Breast epithelium (tissue), 4 donors: Measurements from ENCODE around the gene MAGED2. TPM values are rescaled to one million over a fixed set of nuclear protein-coding genes. Genes with fewer than 3 reads are reported as not detected.

Source experiments
- DNase-seq, 2 donors: peaks; one replicate each; pipeline ENCODE4 v3.0.0-alpha.2; 2019; ENCODE audit warnings: low spot score in 2 of 2
- H3K27ac ChIP-seq, 2 donors: fragments of 200-600 bp; sonication (generic) in 1 of 2; one replicate each; pipeline ENCODE4 v1.5.1; 2016 to 2019; ENCODE audit warnings: mild to moderate bottlenecking in 1 of 2
- H3K27me3 ChIP-seq, 2 donors: fragments of 200-600 bp; sonication (generic) in 1 of 2; one replicate each; pipeline versions ENCODE4 v1.5.1 to v1.6.0; 2017 to 2019; ENCODE audit warnings: control low read depth in 1 of 2, mild to moderate bottlenecking in 1 of 2
- H3K36me3 ChIP-seq: fragments of 200-600 bp; one replicate; pipeline ENCODE4 v1.5.1; 2019
- H3K4me1 ChIP-seq, 2 donors: fragments of 200-600 bp; sonication (generic); one replicate each; pipeline ENCODE4 v1.5.1; 2016 to 2019; ENCODE audit warnings: control low read depth in 1 of 2
- H3K4me3 ChIP-seq, 3 donors: fragments of 200-600 bp; sonication (generic); 1 replicate in 2 of 3; 2 replicates in 1 of 3; pipeline ENCODE4 v1.5.1; 2016 to 2019; ENCODE audit warnings: mild to moderate bottlenecking in 3 of 3, moderate library complexity in 2 of 3
- H3K9me3 ChIP-seq, 2 donors: fragments of 200-600 bp; sonication (generic) in 1 of 2; one replicate each; pipeline ENCODE4 v1.5.1; 2016 to 2019; ENCODE audit warnings: control low read depth in 1 of 2
- POLR2A ChIP-seq: fragments of 450-650 bp; IDR thresholded peaks from one replicate; pipeline ENCODE4 v1.6.1; 2016; ENCODE audit warnings: antibody characterized with exemption, mild to moderate bottlenecking, moderate library complexity
- POLR2AphosphoS5 ChIP-seq, 3 donors: sonication (generic); formaldehyde crosslinking; IDR thresholded peaks; one replicate each; pipeline ENCODE4 v1.6.1; 2017; ENCODE audit warnings: antibody characterized with exemption in 3 of 3
- intact Hi-C: fragments of 100-400 bp; cut with DNase I; formaldehyde crosslinking; loops from one replicate; pipeline ENCODE4 v1.15.1; 2023; ENCODE audit warnings: low total_unique reads
- total RNA-seq, 3 donors: library from RNA; depleted of rRNA; stranded (reverse); fragments of >200 nt; gene quantifications; one replicate each; pipeline ENCODE4 v1.1.0, GENCODE V29; 2016
- TF ChIP-seq, protein P1 (sequence below), 3 donors: fragments of 450-650 bp; IDR thresholded peaks; one replicate each; pipeline ENCODE4 v1.5.1; 2016 to 2017; ENCODE audit warnings: antibody characterized with exemption in 3 of 3, mild to moderate bottlenecking in 3 of 3, moderate library complexity in 3 of 3

Gene MAGED2
- total RNA-seq, 3 donors from 2014 or later = 109 to 516 (median 307) TPM

DNA sequence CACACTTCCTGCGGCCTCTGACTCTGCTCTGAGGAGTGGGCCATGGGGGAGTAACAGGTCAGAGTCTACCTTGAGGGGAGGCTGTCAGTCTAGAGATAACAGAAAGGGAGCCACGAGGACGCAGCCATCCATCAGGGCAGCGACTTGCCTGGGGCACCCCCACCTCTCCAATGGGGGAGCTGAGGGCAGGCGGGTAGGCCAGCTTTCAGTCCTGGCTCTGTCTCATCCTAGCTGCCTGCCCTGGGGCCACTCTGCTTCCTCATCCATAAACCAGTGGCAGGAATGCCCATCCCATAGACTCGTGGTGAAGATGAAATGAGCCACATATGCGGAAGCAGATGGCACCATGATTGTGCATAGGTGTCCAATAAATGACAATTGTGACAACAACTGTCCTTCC lies 13.2 kb downstream of the MAGED2 start:
- H3K27ac ChIP-seq = no peak overlapping the region
- DNase-seq = no peak
- H3K9me3 ChIP-seq = no peaks in the 10 kb centered on the region

DNA sequence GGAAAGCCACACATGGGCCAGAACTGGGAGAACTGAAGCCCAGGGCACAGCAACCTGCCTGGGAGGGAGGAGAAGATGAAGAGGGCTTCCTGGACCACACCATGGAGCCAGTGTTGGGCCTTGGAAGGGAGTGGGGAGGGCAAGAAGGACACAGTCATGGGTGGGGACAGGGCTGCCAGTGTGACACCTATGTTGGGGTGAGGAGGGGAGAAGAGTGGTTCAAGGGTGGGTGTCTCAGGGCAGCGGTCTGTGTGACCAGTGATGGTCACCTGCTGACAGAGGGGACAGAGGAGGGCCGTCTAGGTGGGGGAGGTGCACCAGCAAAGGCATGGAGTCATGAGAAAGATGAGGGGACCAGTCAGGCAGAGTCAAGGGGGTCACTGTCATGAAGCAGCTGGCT lies 13.8 kb downstream of the MAGED2 start:
- Histone ChIP-seq H3K27ac (no peak overlapping the region), H3K4me3 (no peak overlapping the region), H3K36me3 (no peaks in the 10 kb centered on the region), H3K9me3 (no peaks in the 10 kb centered on the region), H3K27me3 (peaks cover 0 to 7% of the 10 kb centered on the region in 2 donors), H3K4me1 (no peaks in the 10 kb centered on the region)
- DNase-seq = no peak
- no peak for TF ChIP-seq POLR2A
- TF ChIP-seq, protein P1, sequence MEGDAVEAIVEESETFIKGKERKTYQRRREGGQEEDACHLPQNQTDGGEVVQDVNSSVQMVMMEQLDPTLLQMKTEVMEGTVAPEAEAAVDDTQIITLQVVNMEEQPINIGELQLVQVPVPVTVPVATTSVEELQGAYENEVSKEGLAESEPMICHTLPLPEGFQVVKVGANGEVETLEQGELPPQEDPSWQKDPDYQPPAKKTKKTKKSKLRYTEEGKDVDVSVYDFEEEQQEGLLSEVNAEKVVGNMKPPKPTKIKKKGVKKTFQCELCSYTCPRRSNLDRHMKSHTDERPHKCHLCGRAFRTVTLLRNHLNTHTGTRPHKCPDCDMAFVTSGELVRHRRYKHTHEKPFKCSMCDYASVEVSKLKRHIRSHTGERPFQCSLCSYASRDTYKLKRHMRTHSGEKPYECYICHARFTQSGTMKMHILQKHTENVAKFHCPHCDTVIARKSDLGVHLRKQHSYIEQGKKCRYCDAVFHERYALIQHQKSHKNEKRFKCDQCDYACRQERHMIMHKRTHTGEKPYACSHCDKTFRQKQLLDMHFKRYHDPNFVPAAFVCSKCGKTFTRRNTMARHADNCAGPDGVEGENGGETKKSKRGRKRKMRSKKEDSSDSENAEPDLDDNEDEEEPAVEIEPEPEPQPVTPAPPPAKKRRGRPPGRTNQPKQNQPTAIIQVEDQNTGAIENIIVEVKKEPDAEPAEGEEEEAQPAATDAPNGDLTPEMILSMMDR (IDR thresholded peaks at IDR 0.05) = no peak
- no peak for TF ChIP-seq POLR2AphosphoS5 (IDR thresholded peaks at IDR 0.05)
- intact Hi-C loops = no loop called here

More for the DNA sequence above, 13.2 kb downstream of the MAGED2 start:
- Histone ChIP-seq H3K4me1 (no peaks in the 10 kb centered on the region), H3K36me3 (no peaks in the 10 kb centered on the region), H3K4me3 (no peak overlapping the region), H3K27me3 (peaks cover 0 to 7% of the 10 kb centered on the region in 2 donors)
- intact Hi-C loops = no loop called here
- TF ChIP-seq POLR2A = no peak
- TF ChIP-seq, protein P1 (IDR thresholded peaks at IDR 0.05) = no peak
- TF ChIP-seq POLR2AphosphoS5 (IDR thresholded peaks at IDR 0.05) = no peak

DNA sequence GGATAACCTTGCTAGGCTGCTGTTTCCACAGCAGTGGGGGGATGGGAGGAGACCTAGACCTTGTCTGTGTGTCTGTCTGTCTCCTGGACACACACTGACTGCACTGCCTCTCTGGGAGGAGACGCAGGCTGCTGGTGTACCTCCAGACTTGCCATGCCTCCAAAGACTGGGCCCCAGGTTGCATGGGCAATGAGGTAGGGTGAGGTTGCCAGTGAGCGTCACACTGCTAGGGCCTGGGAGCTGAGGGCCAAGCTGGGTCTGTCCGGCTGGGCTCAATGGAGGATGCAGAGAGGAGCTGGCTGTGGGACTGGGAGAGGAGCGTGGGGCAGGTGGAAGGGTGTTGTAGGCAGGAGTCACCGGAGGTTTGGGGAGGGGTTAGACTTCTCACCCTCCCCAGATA lies 16.6 kb downstream of the MAGED2 start:
- no peaks in the 10 kb centered on the region for H3K4me1 ChIP-seq
- no peaks in the 10 kb centered on the region for H3K9me3 ChIP-seq
- H3K27me3 ChIP-seq = peaks cover 0 to 7% of the 10 kb centered on the region in 2 donors
- TF ChIP-seq POLR2AphosphoS5 (IDR thresholded peaks at IDR 0.05) (no peak), POLR2A (no peak)
- TF ChIP-seq, protein P1 (IDR thresholded peaks at IDR 0.05) = no peak
- H3K4me3 ChIP-seq = no peak overlapping the region
- intact Hi-C loops = no loop called here
- H3K27ac ChIP-seq = peak overlapping the region in 1 of 2 donors; percentile 66
- H3K36me3 ChIP-seq = no peaks in the 10 kb centered on the region
- no peak for DNase-seq

- TF ChIP-seq POLR2AphosphoS5 (IDR thresholded peaks at IDR 0.05) (no peak), POLR2A (no peak)
- TF ChIP-seq, protein P1 (IDR thresholded peaks at IDR 0.05) = no peak
- H3K4me3 ChIP-seq = no peak overlapping the region
- H3K4me1 ChIP-seq = no peaks in the 10 kb centered on the region
- H3K27me3 ChIP-seq = peaks cover 0 to 7% of the 10 kb centered on the region in 2 donors
- DNase-seq = no peak
- H3K36me3 ChIP-seq = no peaks in the 10 kb centered on the region
- intact Hi-C loops = no loop called here
- no peaks in the 10 kb centered on the region for H3K9me3 ChIP-seq
- H3K27ac ChIP-seq = peak overlapping the region in 1 of 2 donors; percentile 66
Measured at GRCh38 chrX:54824722-54825121, 17.2 kb downstream of the MAGED2 start.

DNA sequence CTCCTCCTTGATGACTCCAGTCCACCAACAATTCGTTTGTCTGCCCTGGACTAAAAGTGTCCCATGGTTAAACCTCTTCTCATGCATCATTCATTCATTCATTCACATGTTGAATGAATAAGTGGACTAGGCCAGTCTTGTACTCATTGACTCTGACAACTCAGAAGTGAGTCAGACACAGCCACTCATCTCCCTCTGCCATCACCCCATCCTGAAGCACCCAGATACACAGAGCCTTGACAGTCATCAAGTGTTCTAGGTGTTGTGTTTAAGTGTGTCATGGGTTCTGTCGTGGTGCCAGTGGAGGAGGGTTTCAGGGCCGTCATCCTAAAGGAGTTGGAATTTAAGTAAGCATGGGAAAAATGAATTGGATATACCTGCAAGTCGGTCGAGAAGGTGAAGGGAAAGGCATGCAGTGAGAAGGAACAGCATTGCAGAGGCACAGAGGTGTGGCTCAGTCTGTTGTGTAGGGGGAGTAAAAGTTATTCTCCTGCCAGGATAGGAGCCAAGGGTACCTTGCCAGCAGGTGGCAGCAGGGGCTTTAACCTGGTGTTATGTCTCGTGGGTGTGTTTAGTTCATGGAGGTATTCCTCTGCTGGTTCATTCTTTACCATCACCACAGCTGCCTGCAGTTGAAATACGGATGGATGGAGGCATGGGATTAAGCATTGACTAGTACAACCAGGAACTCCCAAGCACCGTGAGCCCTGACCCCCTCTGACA lies 18.3 kb downstream of the MAGED2 start:
- Histone ChIP-seq H3K27me3 (peaks cover 0 to 7% of the 10 kb centered on the region in 2 donors), H3K27ac (no peak overlapping the region), H3K36me3 (no peaks in the 10 kb centered on the region), H3K9me3 (no peaks in the 10 kb centered on the region), H3K4me1 (no peaks in the 10 kb centered on the region), H3K4me3 (no peak overlapping the region)
- intact Hi-C loops = no loop called here
- TF ChIP-seq, protein P1 (IDR thresholded peaks at IDR 0.05) = no peak
- TF ChIP-seq POLR2A (no peak), POLR2AphosphoS5 (IDR thresholded peaks at IDR 0.05) (no peak)
- DNase-seq = no peak
